ENCODE measurements around the gene RPS6KA5.

The RPS6KA5 gene

GRCh38 chr14:90807060-90807459 lies 253.4 kb downstream of the RPS6KA5 start:
- no peak for DNase-seq (ENCODE audit: low spot score)

- DNase-seq (ENCODE audit: low spot score): no peak
Observed at GRCh38 chr14:90805662-90806540, 254.5 kb downstream of the RPS6KA5 start.

GRCh38 chr14:90805084-90805391 lies 255.4 kb downstream of the RPS6KA5 start:
- DNase-seq (ENCODE audit: low spot score): no peak

DNA sequence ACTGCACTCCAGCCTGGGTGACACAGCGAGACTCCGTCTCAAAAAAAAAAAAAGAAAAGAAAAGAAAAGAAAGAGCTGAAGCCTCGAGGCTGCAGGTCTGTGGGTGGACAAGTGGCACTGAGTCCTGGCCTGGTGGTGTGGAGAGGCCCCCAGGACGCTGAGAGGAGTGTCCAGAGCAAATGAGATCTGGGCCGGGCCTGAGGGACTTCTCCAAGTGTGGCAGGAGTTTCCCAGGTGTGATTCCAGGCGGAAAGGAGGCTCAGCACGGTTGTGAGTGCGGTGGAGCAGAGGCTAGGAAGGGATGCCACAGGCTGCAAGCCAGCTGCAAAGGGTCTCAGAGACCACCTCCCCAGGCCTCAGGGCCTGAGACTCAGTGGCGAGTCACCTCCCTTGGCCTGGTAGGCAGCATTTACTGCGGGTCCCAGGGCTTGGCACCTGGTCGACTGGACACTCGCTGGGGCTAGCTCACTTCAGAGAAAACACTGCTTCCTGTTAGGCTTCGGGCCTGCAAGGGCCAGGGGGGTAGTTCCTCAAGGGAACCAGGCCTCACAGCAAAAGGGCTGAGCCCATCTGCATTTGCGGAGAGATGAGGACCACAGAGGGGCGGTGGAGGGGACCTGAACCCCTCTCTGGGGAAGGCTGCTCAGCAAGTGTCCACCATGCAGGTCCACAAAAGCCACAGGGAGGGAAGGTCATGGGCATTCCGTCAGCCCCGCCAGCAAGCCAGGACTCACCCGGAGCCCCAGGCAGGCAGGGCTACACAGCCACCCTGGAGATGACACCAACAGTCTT lies 256.0 kb downstream of the RPS6KA5 start:
- DNase-seq (ENCODE audit: low spot score): no peak

GRCh38 chr14:90803249-90803648 lies 257.2 kb downstream of the RPS6KA5 start:
- DNase-seq (ENCODE audit: low spot score): no peak

- DNase-seq (ENCODE audit: low spot score): no peak
Observed at GRCh38 chr14:90799420-90799819, 261.0 kb downstream of the RPS6KA5 start.

- DNase-seq (ENCODE audit: low spot score): no peak
Observed at GRCh38 chr14:90797919-90798318, 262.5 kb downstream of the RPS6KA5 start.

Data from AG08395 (cell line).